ENCODE measurements around the gene LRCH1. TPM values are rescaled to one million over a fixed set of nuclear protein-coding genes. Genes with fewer than 3 reads are reported as not detected.

LRCH1 gene
- total and polyA plus RNA-seq, 10 of the 15 experiments (the other 5 are each of a cell fraction or from before 2014, with no cell fraction given), result 5.3 to 48.9 (median 14.4) TPM

- TF ChIP-seq CREB1 (IDR thresholded peaks at IDR 0.05; ENCODE audit: low read depth), result no peak
- TF ChIP-seq, protein P1, sequence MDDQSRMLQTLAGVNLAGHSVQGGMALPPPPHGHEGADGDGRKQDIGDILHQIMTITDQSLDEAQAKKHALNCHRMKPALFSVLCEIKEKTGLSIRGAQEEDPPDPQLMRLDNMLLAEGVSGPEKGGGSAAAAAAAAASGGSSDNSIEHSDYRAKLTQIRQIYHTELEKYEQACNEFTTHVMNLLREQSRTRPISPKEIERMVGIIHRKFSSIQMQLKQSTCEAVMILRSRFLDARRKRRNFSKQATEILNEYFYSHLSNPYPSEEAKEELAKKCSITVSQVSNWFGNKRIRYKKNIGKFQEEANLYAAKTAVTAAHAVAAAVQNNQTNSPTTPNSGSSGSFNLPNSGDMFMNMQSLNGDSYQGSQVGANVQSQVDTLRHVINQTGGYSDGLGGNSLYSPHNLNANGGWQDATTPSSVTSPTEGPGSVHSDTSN (IDR thresholded peaks at IDR 0.05; ENCODE audit: insufficient replicate concordance, low read depth, low read length), result peak; percentile 6
- no peak for TF ChIP-seq BACH1 (IDR thresholded peaks at IDR 0.05; ENCODE audit: borderline replicate concordance)
These were observed 55.0 kb downstream of the LRCH1 start (continued) for GRCh38 chr13:46607768-46608564.

DNA sequence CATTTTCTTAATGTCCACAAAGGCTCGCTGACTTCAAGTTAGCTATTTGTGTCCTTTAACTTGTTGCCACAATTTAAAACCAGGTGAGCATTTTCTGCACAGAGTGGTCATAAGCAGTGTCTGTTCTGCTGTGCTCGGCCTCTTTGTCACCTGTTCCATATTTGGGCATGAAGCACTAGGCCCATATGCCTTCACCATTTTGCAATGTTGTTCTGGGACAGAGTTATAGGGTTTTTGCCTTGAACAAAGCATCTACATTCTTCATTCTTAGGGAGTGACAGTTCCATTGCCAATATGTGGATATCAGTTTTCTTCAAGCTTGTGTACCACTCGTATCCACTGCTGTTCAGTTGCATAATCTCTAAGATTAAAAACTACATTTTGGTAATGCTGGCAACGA lies 56.1 kb downstream of the LRCH1 start:
- H3K79me2 ChIP-seq (ENCODE audit: control insufficient read depth, insufficient read depth, low read length), result peaks cover 97% of the 10 kb centered on the region
- SMC1A ChIA-PET (ENCODE audit: uncharacterized antibody, unreplicated experiment), result interaction anchor here (0.6 to 16.4 kb wide), 15 partner anchors 13 to 85 kb away, joined by 3 to 367 read pairs (median 8); no protein-coding TSS in a partner anchor

More for the DNA sequence above, 56.1 kb downstream of the LRCH1 start:
- Histone ChIP-seq H2AFZ (ENCODE audit: control insufficient read depth, low read depth, low read length) (no peak overlapping the region), H3K4me2 (ENCODE audit: control insufficient read depth, insufficient read depth) (peak overlapping the region; percentile 22; the same call in 1 of the 2 replicates), H3K9me3 (replicated peaks; ENCODE audit: control insufficient read depth, insufficient read depth, low read length) (no peaks in the 10 kb centered on the region), H3K9ac (ENCODE audit: control insufficient read depth, insufficient read depth, low read length) (no peak overlapping the region), H3K4me3 (no peak overlapping the region), H3K27ac (ENCODE audit: control insufficient read depth, insufficient read depth) (no peak overlapping the region), H3K4me1 (ENCODE audit: control insufficient read depth, insufficient read depth, low read length) (peaks cover 42% of the 10 kb centered on the region), H4K20me1 (ENCODE audit: control insufficient read depth, insufficient read depth) (no peaks in the 10 kb centered on the region), H3K27me3 (replicated peaks in 1 of 2; ENCODE audit: control insufficient read depth in 2 of 2, insufficient read depth in 2 of 2, low read length in 1 of 2) (no peaks in the 10 kb centered on the region), H3K36me3 (ENCODE audit: control insufficient read depth in 2 of 2, insufficient read depth in 2 of 2, low read length in 1 of 2) (no peaks in the 10 kb centered on the region; a peak in 2 of 4 replicates)
- WGBS (ENCODE audit: insufficient coverage, insufficient replicate concordance, low lambda C conversion rate, missing lambda C conversion rate), result 80% methylated on average over 4 of the region's 4 CpGs
- intact Hi-C loops (cut with micrococcal nuclease; ENCODE audit: unreplicated experiment), result loop anchor here (5.0 kb wide), 1 partner anchor 58 kb away; no protein-coding TSS in a partner anchor
- FAIRE-seq (no peak), ATAC-seq (0 out of 3 replicates have a peak, but pooled peaks have one; percentile 2), DNase-seq (ENCODE audit: low read depth, low spot score) (no peak)
- CTCF ChIA-PET, result interaction anchor here (0.7 to 2.6 kb wide), 9 partner anchors 9 to 688 kb away, joined by 3 to 10 read pairs (median 5); no protein-coding TSS in a partner anchor
- RAD21 ChIA-PET (ENCODE audit: unreplicated experiment), result interaction anchor here (0.6 to 4.6 kb wide), 13 partner anchors 12 to 105 kb away, joined by 3 to 40 read pairs (median 6); partner anchors contain the start of gene LRCH1
- no TSS peak for BruUV-seq (replicated peaks)
- in situ Hi-C loops (cut with MboI), result no loop called here
- POLR2A ChIA-PET, result interaction anchor here (0.6 to 3.6 kb wide), 9 partner anchors 9 to 58 kb away, joined by 3 to 20 read pairs (median 4); no protein-coding TSS in a partner anchor
- TF ChIP-seq SRF (IDR thresholded peaks at IDR 0.05; ENCODE audit: low read depth in 2 of 2, low read length in 2 of 2), result peak; percentile 72 to 89
- TF ChIP-seq HCFC1 (IDR thresholded peaks at IDR 0.05; ENCODE audit: low read length), result no peak

Data from GM12878 (cell line).